ENCODE results near the gene ZNF821.
"Not testable (repeated sequence)": the region's sequence is repeated elsewhere in the genome, so short reads cannot be mapped to it uniquely, and the experiment has no call there.

The ZNF821 gene

GRCh38 chr16:71903608-71904007 is 19.6 kb upstream of the ZNF821 start:
- in situ Hi-C loops (cut with HindIII; ENCODE audit: low sequenced_read_pairs): no loop called here

- in situ Hi-C loops (cut with HindIII; ENCODE audit: low sequenced_read_pairs): no loop called here
These were observed 18.8 kb upstream of the ZNF821 start for GRCh38 chr16:71902656-71903365.

- in situ Hi-C loops (cut with HindIII; ENCODE audit: low sequenced_read_pairs): no loop called here
These were observed 15.2 kb upstream of the ZNF821 start for GRCh38 chr16:71899171-71899570.

- in situ Hi-C loops (cut with HindIII; ENCODE audit: low sequenced_read_pairs): no loop called here
These were observed 12.9 kb upstream of the ZNF821 start for GRCh38 chr16:71896764-71897368.

GRCh38 chr16:71895679-71896365 is 11.8 kb upstream of the ZNF821 start:
- in situ Hi-C loops (cut with HindIII; ENCODE audit: low sequenced_read_pairs): no loop called here

GRCh38 chr16:71894921-71895678 is 11.1 kb upstream of the ZNF821 start, which contains the start of gene IST1:
TSS of gene IST1 (plus strand) at chr16:71895531. CDS start at chr16:71915641, 20,110 bp downstream.
- in situ Hi-C loops (cut with HindIII; ENCODE audit: low sequenced_read_pairs): no loop called here

GRCh38 chr16:71894229-71894920 is 10.4 kb upstream of the ZNF821 start:
- in situ Hi-C loops (cut with HindIII; ENCODE audit: low sequenced_read_pairs): no loop called here

GRCh38 chr16:71893888-71894228 is 9.9 kb upstream of the ZNF821 start:
- in situ Hi-C loops (cut with HindIII; ENCODE audit: low sequenced_read_pairs): no loop called here

- in situ Hi-C loops (cut with HindIII; ENCODE audit: low sequenced_read_pairs): no loop called here
These were observed 5.2 kb upstream of the ZNF821 start for GRCh38 chr16:71889147-71889546.

- in situ Hi-C loops (cut with HindIII; ENCODE audit: low sequenced_read_pairs): no loop called here
These were observed 1.3 kb upstream of the ZNF821 start for GRCh38 chr16:71885261-71885650.

GRCh38 chr16:71883168-71883848 is 674 bp downstream of the ZNF821 start:
- in situ Hi-C loops (cut with HindIII; ENCODE audit: low sequenced_read_pairs): no loop called here

GRCh38 chr16:71882505-71883167 is 1.3 kb downstream of the ZNF821 start:
- in situ Hi-C loops (cut with HindIII; ENCODE audit: low sequenced_read_pairs): no loop called here

- in situ Hi-C loops (cut with HindIII; ENCODE audit: low sequenced_read_pairs): no loop called here
These were observed 3.8 kb downstream of the ZNF821 start for GRCh38 chr16:71880176-71880575.

GRCh38 chr16:71878911-71879310 is 5.1 kb downstream of the ZNF821 start:
- in situ Hi-C loops (cut with HindIII; ENCODE audit: low sequenced_read_pairs): no loop called here

GRCh38 chr16:71873199-71873598 is 10.8 kb downstream of the ZNF821 start:
- in situ Hi-C loops (cut with HindIII; ENCODE audit: low sequenced_read_pairs): loop anchor here (5.0 kb wide), 2 partner anchors 46 to 49 kb away; no protein-coding TSS in a partner anchor

- in situ Hi-C loops (cut with HindIII; ENCODE audit: low sequenced_read_pairs): loop anchor here (5.0 kb wide), 2 partner anchors 44 to 51 kb away; no protein-coding TSS in a partner anchor
These were observed 13.2 kb downstream of the ZNF821 start for GRCh38 chr16:71870818-71871217.

GRCh38 chr16:71869089-71869488 is 14.9 kb downstream of the ZNF821 start:
- in situ Hi-C loops (cut with HindIII; ENCODE audit: low sequenced_read_pairs): no loop called here

- in situ Hi-C loops (cut with HindIII; ENCODE audit: low sequenced_read_pairs): no loop called here
These were observed 16.0 kb downstream of the ZNF821 start for GRCh38 chr16:71867939-71868338.

GRCh38 chr16:71867175-71867574 is 16.8 kb downstream of the ZNF821 start:
- in situ Hi-C loops (cut with HindIII; ENCODE audit: low sequenced_read_pairs): not testable (repeated sequence)

Measured in endothelial cell of hepatic sinusoid (primary cell).